GM12892 (cell line): Measurements from ENCODE around the gene CISTR.

Experiments
- POLR2A ChIP-seq: IDR thresholded peaks from 2 replicates; pipeline ENCODE4 v1.6.1; 2011; ENCODE audit warnings: low read depth, low read length, control low read depth
- POLR2AphosphoS5 ChIP-seq: IDR thresholded peaks from 2 replicates; pipeline ENCODE4 v1.6.1; 2011; ENCODE audit warnings: low read depth, low read length, control low read depth

DNA sequence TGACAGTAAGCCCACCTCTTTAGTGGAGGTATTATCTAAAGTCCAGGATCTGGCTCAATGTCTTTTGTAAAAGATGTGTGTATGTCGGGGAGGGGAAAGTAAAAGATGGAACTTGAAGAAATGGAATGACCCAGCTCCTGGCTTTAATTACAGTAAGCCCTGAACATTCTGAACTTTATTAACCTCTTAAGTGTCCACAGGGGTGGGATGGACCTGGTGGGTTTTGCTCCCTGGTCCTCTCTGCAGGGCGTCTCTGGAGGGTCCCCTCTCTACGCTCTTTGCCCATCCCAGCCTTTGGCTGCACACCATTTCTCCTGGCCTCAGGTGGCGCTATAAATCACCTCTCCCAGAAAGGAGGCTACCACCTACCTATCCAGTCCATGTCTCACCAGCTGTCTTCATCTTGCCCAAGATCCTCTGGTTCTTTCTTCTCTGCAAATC, 3.7 kb upstream of the CISTR start:
- TF ChIP-seq POLR2A (no peak), POLR2AphosphoS5 (no peak)
